ENCODE data around the gene PMAIP1.
A peak's percentile ranks its signal among the peaks of the same experiment; 100 is the strongest.
"Not testable (repeated sequence)": the region's sequence is repeated elsewhere in the genome, so short reads cannot be mapped to it uniquely, and the experiment has no call there.

Gene PMAIP1

DNA sequence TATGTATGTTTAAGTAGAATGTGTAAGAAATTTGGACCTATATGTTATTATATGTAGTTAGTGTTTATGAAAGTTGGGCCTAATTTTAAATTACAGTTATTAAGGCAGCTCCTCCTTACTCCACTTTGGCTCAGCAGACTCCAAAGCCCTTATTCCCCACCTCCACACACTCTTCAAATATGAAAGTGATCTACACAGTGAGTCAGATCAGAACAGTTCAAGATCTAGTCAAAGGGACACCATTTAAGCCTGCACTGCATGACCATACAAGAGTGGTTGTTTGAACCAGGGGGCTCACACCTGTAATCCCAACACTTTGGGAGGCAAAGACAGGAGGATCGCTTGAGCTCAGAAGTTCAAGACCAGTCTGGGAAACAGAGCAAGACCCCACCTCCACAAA, 21.2 kb upstream of the PMAIP1 start:
- Mint-ChIP-seq H3K4me1 (peaks cover 14% of the 10 kb centered on the region), H3K4me3 (no peak overlapping the region), H3K27ac (no peak overlapping the region), H3K36me3 (ENCODE audit: low read depth) (no peaks in the 10 kb centered on the region), H3K9me3 (no peaks in the 10 kb centered on the region), H3K27me3 (ENCODE audit: low read depth) (no peaks in the 10 kb centered on the region)
- TF ChIP-seq, protein P1, sequence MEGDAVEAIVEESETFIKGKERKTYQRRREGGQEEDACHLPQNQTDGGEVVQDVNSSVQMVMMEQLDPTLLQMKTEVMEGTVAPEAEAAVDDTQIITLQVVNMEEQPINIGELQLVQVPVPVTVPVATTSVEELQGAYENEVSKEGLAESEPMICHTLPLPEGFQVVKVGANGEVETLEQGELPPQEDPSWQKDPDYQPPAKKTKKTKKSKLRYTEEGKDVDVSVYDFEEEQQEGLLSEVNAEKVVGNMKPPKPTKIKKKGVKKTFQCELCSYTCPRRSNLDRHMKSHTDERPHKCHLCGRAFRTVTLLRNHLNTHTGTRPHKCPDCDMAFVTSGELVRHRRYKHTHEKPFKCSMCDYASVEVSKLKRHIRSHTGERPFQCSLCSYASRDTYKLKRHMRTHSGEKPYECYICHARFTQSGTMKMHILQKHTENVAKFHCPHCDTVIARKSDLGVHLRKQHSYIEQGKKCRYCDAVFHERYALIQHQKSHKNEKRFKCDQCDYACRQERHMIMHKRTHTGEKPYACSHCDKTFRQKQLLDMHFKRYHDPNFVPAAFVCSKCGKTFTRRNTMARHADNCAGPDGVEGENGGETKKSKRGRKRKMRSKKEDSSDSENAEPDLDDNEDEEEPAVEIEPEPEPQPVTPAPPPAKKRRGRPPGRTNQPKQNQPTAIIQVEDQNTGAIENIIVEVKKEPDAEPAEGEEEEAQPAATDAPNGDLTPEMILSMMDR (IDR thresholded peaks at IDR 0.05; ENCODE audit: unreplicated experiment in 3 of 3) = no peak

DNA sequence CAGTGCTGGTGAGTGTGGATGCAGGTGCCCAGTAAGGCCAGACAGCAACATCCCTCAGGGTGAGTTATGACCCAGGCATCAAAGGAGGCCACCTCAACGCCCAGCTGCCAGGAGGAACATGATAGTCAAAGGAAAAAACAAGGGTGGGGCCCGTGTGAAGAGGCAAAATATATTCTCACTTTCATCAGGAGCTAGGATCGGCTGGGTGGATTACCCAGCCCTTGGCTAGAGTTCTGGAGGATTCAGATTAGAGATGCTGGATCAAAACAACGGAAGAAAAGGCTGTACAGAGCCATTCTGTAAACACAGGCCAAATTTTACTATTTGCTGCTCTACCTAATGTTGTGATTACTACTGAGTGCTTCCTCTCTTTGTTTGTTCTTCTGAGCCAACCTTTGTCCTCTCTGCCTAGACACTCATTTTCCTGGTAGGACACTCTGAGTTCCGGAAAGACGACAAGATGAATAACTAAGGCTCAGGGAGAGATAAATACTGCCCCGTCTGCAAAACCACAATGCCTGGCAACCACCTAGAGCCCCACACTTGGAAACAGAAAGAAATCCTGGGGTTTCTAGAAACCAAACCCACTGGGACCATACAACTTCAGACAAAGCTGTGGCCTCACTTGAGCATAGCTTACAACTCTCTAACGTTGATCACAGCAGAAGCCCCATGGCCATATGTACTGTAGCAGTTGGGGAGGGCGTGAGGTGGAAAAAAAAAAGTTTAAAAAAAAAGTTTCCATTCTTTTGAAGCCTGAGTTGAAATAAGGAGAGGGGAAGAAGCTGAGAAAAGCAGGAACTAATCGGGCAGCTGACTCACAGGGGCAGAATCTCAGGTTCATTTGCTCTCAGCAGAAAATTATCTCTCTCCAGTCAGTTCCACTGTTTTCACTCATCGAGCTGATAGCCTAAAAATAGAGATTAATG, 17.8 kb upstream of the PMAIP1 start:
- H3K4me3 Mint-ChIP-seq = no peak overlapping the region
- peaks cover 23% of the 10 kb centered on the region for H3K4me1 Mint-ChIP-seq
- TF ChIP-seq, protein P1 (IDR thresholded peaks at IDR 0.05; ENCODE audit: unreplicated experiment in 3 of 3) = no peak
- peak overlapping the region in 2 of 3 experiments; percentile 47 to 54 for H3K27ac Mint-ChIP-seq
- no peaks in the 10 kb centered on the region for H3K9me3 Mint-ChIP-seq
- no peaks in the 10 kb centered on the region for H3K27me3 Mint-ChIP-seq (ENCODE audit: low read depth)
- no peaks in the 10 kb centered on the region for H3K36me3 Mint-ChIP-seq (ENCODE audit: low read depth)

DNA sequence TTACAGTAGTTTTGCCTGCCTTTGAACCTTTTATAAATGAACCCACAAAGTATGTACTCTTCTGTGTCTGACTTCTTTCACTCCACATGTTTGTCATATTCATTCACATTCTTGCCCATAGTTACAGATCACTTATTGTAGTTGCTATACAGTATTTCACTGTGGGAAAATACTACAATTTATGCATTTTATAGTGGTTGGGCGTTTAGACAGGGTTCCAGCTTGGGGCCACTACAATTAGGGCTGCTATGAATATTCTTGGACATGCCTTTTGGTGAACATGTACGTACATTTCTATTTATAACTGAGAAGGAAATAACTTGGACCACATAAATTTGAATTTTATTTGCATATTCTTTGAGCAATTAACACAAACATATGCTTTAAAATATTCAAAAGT, 15.4 kb upstream of the PMAIP1 start:
- H3K27me3 Mint-ChIP-seq (ENCODE audit: low read depth) = peaks cover 3% of the 10 kb centered on the region
- no peaks in the 10 kb centered on the region for H3K36me3 Mint-ChIP-seq (ENCODE audit: low read depth)
- H3K4me3 Mint-ChIP-seq = no peak overlapping the region

DNA sequence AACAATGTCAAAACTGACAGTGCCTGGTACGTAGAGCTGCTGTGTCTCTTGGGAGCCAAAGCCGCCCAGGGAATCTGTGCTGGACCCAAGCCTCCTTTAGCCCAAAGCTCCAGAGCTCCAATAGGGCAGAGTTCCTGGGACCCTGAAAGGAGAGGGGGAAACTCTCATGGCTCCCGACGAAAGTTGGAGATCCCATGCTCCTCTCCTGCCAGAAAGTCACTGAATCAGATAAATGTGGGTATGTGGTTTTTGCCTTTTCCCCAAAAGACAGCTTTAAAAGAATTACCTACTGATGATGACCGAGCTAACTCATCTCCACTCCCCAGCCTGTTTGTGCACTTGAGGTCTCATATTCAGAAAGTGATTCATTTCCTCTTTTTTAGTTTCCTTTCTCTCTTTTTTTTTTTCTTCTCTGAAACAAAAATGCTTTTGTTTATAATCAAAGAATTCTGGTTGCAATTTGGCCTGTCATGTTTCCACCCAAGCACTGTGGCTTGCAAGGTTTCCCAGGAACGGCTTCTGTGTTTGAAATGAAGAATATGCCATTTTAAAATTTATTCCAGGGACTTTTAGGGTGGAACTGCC, 14.1 kb upstream of the PMAIP1 start:
- Mint-ChIP-seq H3K4me1 (peaks cover 23% of the 10 kb centered on the region), H3K4me3 (no peak overlapping the region), H3K27me3 (ENCODE audit: low read depth) (peaks cover 3% of the 10 kb centered on the region), H3K36me3 (ENCODE audit: low read depth) (no peaks in the 10 kb centered on the region), H3K9me3 (no peaks in the 10 kb centered on the region), H3K27ac (no peak overlapping the region)
- TF ChIP-seq, protein P1 (IDR thresholded peaks at IDR 0.05; ENCODE audit: unreplicated experiment in 3 of 3) = no peak

More for the DNA sequence above, 15.4 kb upstream of the PMAIP1 start:
- Mint-ChIP-seq H3K27ac (peak overlapping the region in 1 of 3 experiments; percentile 59), H3K4me1 (peaks cover 23% of the 10 kb centered on the region), H3K9me3 (no peaks in the 10 kb centered on the region)
- TF ChIP-seq, protein P1 (IDR thresholded peaks at IDR 0.05; ENCODE audit: unreplicated experiment in 3 of 3) = no peak

DNA sequence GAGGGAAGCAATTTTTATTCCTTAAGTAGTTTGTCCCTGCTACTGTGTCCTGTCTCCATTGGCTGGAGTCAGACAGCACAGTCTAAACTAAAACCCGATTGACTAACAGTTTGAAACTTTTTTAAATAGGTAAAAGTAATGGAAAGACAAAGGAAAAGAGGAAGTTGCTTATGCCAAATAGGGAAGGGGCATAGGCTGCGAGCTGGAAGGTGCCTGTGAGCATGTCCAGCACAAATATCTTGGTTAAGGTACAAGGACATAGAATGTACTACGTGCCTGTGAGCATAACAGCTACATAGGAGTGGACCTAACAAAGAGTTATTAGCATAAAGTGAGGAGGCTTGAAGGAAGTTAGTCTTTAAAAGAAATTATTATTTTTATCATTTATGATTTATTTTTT, 13.4 kb upstream of the PMAIP1 start:
- H3K4me1 Mint-ChIP-seq = peaks cover 23% of the 10 kb centered on the region
- not testable (repeated sequence) for H3K27ac Mint-ChIP-seq; H3K36me3 Mint-ChIP-seq (ENCODE audit: low read depth); H3K27me3 Mint-ChIP-seq (ENCODE audit: low read depth); H3K9me3 Mint-ChIP-seq; H3K4me3 Mint-ChIP-seq

DNA sequence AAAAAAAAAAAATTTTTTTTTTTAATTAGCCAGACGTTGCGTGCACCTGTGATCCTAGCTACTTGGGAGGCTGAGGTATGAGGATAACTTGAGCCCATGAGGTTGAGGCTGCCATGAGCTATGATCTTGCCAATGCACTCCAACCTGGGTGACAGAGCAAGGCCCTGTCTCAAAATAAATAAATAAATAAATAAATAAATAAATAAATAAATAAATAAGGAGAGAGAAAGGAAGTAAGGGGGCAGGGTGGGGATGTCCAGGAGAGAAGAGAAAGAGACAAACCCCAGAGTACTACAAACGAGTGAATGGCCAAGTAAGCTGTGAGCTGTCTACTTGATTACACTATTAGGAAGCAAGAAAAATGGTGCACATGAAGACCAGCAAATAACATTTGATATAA, 7.7 kb upstream of the PMAIP1 start:
- Mint-ChIP-seq H3K4me1 (no peaks in the 10 kb centered on the region), H3K4me3 (no peak overlapping the region), H3K27me3 (ENCODE audit: low read depth) (peaks cover 39% of the 10 kb centered on the region), H3K9me3 (no peaks in the 10 kb centered on the region), H3K27ac (no peak overlapping the region), H3K36me3 (ENCODE audit: low read depth) (no peaks in the 10 kb centered on the region)
- TF ChIP-seq, protein P1 (IDR thresholded peaks at IDR 0.05; ENCODE audit: unreplicated experiment in 3 of 3) = no peak
